HEK293T (cell line): ENCODE data around the gene ENTPD1.

Experiments
- ARNT ChIP-seq: fragments of 450-650 bp; IDR thresholded peaks from 2 replicates; pipeline ENCODE4 v1.6.1; 2017; ENCODE audit warnings: mild to moderate bottlenecking
- BHLHE40 ChIP-seq: fragments of 450-650 bp; IDR thresholded peaks from 2 replicates; pipeline ENCODE4 v1.6.1; 2016; ENCODE audit warnings: mild to moderate bottlenecking, moderate library complexity, borderline replicate concordance
- CTBP1 ChIP-seq: fragments of 450-650 bp; IDR thresholded peaks from 2 replicates; pipeline ENCODE4 v1.6.1; 2016; ENCODE audit warnings: borderline replicate concordance
- FOXA1 ChIP-seq: fragments of 450-650 bp; IDR thresholded peaks from 2 replicates; pipeline ENCODE4 v1.6.1; 2016; ENCODE audit warnings: mild to moderate bottlenecking
- FOXK2 ChIP-seq: fragments of 450-650 bp; IDR thresholded peaks from 2 replicates; pipeline ENCODE4 v1.6.1; 2016; ENCODE audit warnings: mild to moderate bottlenecking
- FOXM1 ChIP-seq: fragments of 450-650 bp; IDR thresholded peaks from 2 replicates; pipeline ENCODE4 v1.6.1; 2017; ENCODE audit warnings: mild to moderate bottlenecking, borderline replicate concordance
- HDGF ChIP-seq: fragments of 450-650 bp; IDR thresholded peaks from 2 replicates; pipeline ENCODE4 v1.6.1; 2017; ENCODE audit warnings: antibody characterized with exemption, borderline replicate concordance
- SP1 ChIP-seq: fragments of 450-650 bp; IDR thresholded peaks from 2 replicates; pipeline ENCODE4 v1.6.1; 2017
- SUZ12 ChIP-seq: fragments of 450-650 bp; IDR thresholded peaks from 2 replicates; pipeline ENCODE4 v1.6.1; 2016; ENCODE audit warnings: mild to moderate bottlenecking
- ZNF384 ChIP-seq: fragments of 450-650 bp; IDR thresholded peaks from 2 replicates; pipeline ENCODE4 v1.6.1; 2016
- TF ChIP-seq, protein P1 (sequence below): fragments of 450-650 bp; IDR thresholded peaks from 2 replicates; pipeline ENCODE4 v1.6.1; 2016

DNA sequence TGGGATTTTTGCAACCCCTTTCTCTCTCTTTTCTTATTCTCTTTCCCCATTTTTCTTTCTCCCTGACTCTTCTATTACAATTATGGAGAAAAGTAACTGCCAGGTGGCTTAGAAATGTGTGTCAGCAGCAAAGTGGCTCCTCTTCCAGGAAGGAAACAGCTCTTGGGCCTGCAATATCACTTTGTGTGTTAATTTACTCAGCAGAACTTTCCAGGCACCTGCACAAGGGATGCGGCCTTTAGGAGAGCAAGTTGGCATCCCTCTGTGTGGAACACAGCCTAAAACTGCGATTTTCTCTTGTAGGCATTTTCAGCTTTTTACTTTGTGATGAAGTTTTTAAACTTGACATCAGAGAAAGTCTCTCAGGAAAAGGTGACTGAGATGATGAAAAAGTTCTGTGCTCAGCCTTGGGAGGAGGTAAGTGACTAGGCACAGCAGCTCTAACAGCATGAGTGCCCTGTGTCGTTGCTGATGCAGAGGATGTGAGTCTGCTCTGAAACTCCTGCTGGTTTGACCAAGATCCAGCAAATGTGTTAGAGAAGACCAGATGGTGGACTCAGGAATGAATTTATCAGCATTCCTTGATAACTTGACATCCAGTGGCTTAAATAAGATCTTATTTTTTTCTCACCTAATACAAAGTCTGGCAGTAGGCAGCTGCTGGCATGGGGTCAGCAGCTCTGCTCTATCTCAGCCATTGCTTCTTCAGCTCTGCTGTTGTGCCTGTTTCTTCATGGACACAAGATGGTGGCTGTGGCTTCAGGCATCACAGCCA is 104.4 kb downstream of the ENTPD1 start:
- no peak for TF ChIP-seq BHLHE40
- TF ChIP-seq SP1 = no peak
- no peak for TF ChIP-seq ZNF384
- no peak for TF ChIP-seq FOXM1
- no peak for TF ChIP-seq CTBP1
- TF ChIP-seq, protein P1, sequence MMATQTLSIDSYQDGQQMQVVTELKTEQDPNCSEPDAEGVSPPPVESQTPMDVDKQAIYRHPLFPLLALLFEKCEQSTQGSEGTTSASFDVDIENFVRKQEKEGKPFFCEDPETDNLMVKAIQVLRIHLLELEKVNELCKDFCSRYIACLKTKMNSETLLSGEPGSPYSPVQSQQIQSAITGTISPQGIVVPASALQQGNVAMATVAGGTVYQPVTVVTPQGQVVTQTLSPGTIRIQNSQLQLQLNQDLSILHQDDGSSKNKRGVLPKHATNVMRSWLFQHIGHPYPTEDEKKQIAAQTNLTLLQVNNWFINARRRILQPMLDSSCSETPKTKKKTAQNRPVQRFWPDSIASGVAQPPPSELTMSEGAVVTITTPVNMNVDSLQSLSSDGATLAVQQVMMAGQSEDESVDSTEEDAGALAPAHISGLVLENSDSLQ = no peak
- no peak for TF ChIP-seq FOXK2
- no peak for TF ChIP-seq HDGF
- no peak for TF ChIP-seq FOXA1
- no peak for TF ChIP-seq SUZ12
- TF ChIP-seq ARNT = no peak
